Adrenal gland (tissue), 12 donors: ENCODE results near the gene MCTP2. TPM values are rescaled to one million over a fixed set of nuclear protein-coding genes. Genes with fewer than 3 reads are reported as not detected.

Experiments
- DNase-seq, 7 donors: peaks; one replicate each; pipeline ENCODE4 v3.0.0-alpha.2; 2019 to 2020
- H3K27ac ChIP-seq, 5 donors: fragments of 200-600 bp; sonication (generic) in 4 of 5; 1 replicate in 3 of 5; 2 replicates in 2 of 5; pipeline versions ENCODE4 v1.5.1 to v1.8.0; 2016 to 2020; ENCODE audit warnings: mild to moderate bottlenecking in 1 of 5
- H3K27me3 ChIP-seq: fragments of 200-600 bp; 2 replicates; pipeline ENCODE4 v1.8.0; 2021
- H3K36me3 ChIP-seq, 2 donors: fragments of 200-600 bp; replicated peaks in 1 of 2; 1 replicate in 1 of 2; 2 replicates in 1 of 2; pipeline versions ENCODE4 v1.5.1 to v1.8.0; 2018 to 2022
- H3K4me1 ChIP-seq, 2 donors: fragments of 200-600 bp; replicated peaks in 1 of 2; 1 replicate in 1 of 2; 2 replicates in 1 of 2; pipeline versions ENCODE4 v1.5.1 to v1.8.0; 2018 to 2021
- H3K4me3 ChIP-seq, 4 donors: fragments of 200-600 bp; sonication (generic) in 3 of 4; one replicate each; pipeline ENCODE4 v1.5.1; 2016 to 2018
- H3K9me3 ChIP-seq, 3 donors: fragments of 200-600 bp; sonication (generic) in 1 of 3; replicated peaks in 1 of 3; 1 replicate in 2 of 3; 2 replicates in 1 of 3; pipeline versions ENCODE4 v1.5.1 to v1.8.0; 2016 to 2021
- POLR2A ChIP-seq, 2 donors: fragments of 450-650 bp; IDR thresholded peaks; one replicate each; pipeline ENCODE4 v1.6.1; 2017; ENCODE audit warnings: antibody characterized with exemption in 2 of 2, mild to moderate bottlenecking in 2 of 2, moderate library complexity in 1 of 2
- WGBS, 4 donors: extraction: QIAGEN DNeasy Blood & Tissue Kit in 2 of 4; methylation state at CpG; one replicate each; pipeline versions ENCODE4 v1.1.5 to v1.1.7; 2013 to 2017; 5-methylcytosine and 5-hydroxymethylcytosine counted together
- intact Hi-C, 2 donors: fragments of 100-400 bp; cut with DNase I; formaldehyde crosslinking; loops; one replicate each; pipeline versions ENCODE4 v1.14.1 to v1.15.0; 2022 to 2023
- polyA plus RNA-seq, 3 donors: library from polyadenylated mRNA; stranded (reverse); fragments of 200-250 nt in 2 of 3; fragments of 350-450 nt in 1 of 3; fragmentation: Illumina TruSeq in 1 of 3; extraction: RNeasy Lipid Tissue Mini Kit (QIAGEN cat#74804) in 1 of 3; gene quantifications; one replicate each; pipeline ENCODE4 v1.2.3, GENCODE V29; 2013 to 2014
- total RNA-seq, 9 donors: library from RNA; depleted of rRNA in 4 of 9; stranded (reverse); fragments of >200 nt in 4 of 9; fragments of 120-200 nt in 1 of 9; fragmentation: NEBNext Ultra II Directional in 1 of 9; extraction: Animal tissue kit (Norgen Biotek cat#: 25700) in 1 of 9; gene quantifications; one replicate each; pipeline versions ENCODE4 v1.1.0 to v1.2.4, GENCODE V29; 2013 to 2023
- TF ChIP-seq, protein P1 (sequence below), 6 experiments: fragments of 450-650 bp in 4 of 6; fragments of 200-600 bp in 2 of 6; sonication (generic) in 1 of 6; IDR thresholded peaks; 1 replicate in 5 of 6; 2 replicates in 1 of 6; pipeline versions ENCODE4 v1.5.1 to v1.8.0; 2016 to 2021; ENCODE audit warnings: antibody characterized with exemption in 6 of 6, mild to moderate bottlenecking in 2 of 6, moderate library complexity in 1 of 6
- donor health status: healthy with polysubstance abuse.
- donor health status: Bipolar disorder and iron deficiency.
- donor health status: DM: yes; HTN: yes; CAD: no.
- donor health status: DM: no; HTN: no; CAD: no.
- donor health status: DM: no; HTN: no; CAD: no.
- donor health status: DM: yes; HTN: yes; CAD: no.

The MCTP2 gene
- total and polyA plus RNA-seq, 12 donors = 2.7 to 21.3 (median 14.4) TPM

DNA sequence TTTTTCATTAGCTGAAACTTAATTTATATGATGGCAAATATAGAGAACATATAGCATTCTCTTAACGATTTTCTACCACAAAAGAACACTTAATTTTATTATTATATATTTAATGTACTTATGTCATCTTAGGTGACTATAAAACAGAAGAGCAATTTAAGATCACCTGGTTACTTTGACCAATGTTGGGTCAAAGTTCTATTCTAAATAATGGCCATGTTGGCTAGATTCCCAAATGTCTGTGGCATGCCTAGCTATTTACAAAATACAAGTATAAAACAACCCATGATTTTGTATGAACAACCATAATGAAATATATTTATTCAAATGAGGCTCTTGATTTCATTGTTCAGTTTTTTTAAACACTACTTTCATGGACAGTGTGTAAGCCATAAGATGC is 200.9 kb downstream of the MCTP2 start:
- WGBS, 4 donors = 64 to 80% (median 79%) methylated on average over 1 of the region's 1 CpG
- no peaks in the 10 kb centered on the region for H3K36me3 ChIP-seq
- H3K27me3 ChIP-seq = no peaks in the 10 kb centered on the region
- no peak overlapping the region for H3K4me3 ChIP-seq
- intact Hi-C loops = no loop called here
- no peaks in the 10 kb centered on the region for H3K4me1 ChIP-seq
- TF ChIP-seq POLR2A (IDR thresholded peaks at IDR 0.05) = no peak
- TF ChIP-seq, protein P1, sequence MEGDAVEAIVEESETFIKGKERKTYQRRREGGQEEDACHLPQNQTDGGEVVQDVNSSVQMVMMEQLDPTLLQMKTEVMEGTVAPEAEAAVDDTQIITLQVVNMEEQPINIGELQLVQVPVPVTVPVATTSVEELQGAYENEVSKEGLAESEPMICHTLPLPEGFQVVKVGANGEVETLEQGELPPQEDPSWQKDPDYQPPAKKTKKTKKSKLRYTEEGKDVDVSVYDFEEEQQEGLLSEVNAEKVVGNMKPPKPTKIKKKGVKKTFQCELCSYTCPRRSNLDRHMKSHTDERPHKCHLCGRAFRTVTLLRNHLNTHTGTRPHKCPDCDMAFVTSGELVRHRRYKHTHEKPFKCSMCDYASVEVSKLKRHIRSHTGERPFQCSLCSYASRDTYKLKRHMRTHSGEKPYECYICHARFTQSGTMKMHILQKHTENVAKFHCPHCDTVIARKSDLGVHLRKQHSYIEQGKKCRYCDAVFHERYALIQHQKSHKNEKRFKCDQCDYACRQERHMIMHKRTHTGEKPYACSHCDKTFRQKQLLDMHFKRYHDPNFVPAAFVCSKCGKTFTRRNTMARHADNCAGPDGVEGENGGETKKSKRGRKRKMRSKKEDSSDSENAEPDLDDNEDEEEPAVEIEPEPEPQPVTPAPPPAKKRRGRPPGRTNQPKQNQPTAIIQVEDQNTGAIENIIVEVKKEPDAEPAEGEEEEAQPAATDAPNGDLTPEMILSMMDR (IDR thresholded peaks at IDR 0.05) = no peak
- DNase-seq = no peak
- no peaks in the 10 kb centered on the region for H3K9me3 ChIP-seq
- H3K27ac ChIP-seq = no peak overlapping the region

DNA sequence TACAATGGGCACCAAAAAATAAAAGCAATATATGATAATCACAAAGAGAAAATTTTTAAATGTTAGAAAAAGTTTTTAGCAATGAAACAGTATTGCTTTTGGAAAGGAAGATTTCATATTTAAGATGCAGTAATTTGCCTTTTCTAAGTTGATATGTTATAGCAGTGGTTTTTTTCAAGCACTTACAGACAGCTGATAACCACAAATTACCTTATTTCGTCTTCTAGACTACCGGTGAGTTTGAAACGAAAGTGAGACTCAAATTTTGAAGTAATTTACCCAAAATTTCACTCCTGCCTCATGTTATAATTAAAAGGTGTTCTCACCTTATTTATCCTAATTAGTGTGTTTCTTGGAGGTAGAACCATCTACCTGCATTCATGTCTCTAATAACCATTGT is 207.8 kb downstream of the MCTP2 start:
- Histone ChIP-seq H3K36me3 (no peaks in the 10 kb centered on the region), H3K27ac (no peak overlapping the region), H3K4me3 (no peak overlapping the region), H3K27me3 (no peaks in the 10 kb centered on the region), H3K4me1 (no peaks in the 10 kb centered on the region), H3K9me3 (no peaks in the 10 kb centered on the region)
- no peak for DNase-seq
- TF ChIP-seq, protein P1 (IDR thresholded peaks at IDR 0.05) = no peak
- no peak for TF ChIP-seq POLR2A (IDR thresholded peaks at IDR 0.05)
- 92 to 95% (median 92%) methylated on average over 3 of the region's 3 CpGs for WGBS, 4 donors
- intact Hi-C loops = no loop called here

DNA sequence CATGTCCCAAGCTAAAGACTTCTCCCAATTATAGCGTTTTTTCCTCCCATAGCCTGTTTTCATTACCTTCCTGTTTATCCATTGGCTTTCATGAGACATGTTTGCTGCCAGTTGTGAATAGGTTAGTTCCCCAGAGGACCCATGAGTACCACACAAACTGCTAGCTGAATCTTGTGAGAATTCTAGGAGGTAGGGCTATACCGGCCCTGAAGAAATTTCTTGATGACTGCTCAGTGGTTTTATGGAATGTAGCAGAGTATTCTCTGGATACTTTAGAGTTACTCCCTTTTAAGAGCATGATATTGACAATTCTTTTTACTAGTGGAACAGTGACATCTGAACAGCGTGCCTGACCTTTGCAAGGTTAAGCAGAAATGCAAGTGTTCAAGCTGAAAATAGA is 210.4 kb downstream of the MCTP2 start:
- TF ChIP-seq POLR2A (IDR thresholded peaks at IDR 0.05) = no peak
- TF ChIP-seq, protein P1 (IDR thresholded peaks at IDR 0.05) = no peak
- H3K27me3 ChIP-seq = no peaks in the 10 kb centered on the region
- no peak overlapping the region for H3K27ac ChIP-seq

DNA sequence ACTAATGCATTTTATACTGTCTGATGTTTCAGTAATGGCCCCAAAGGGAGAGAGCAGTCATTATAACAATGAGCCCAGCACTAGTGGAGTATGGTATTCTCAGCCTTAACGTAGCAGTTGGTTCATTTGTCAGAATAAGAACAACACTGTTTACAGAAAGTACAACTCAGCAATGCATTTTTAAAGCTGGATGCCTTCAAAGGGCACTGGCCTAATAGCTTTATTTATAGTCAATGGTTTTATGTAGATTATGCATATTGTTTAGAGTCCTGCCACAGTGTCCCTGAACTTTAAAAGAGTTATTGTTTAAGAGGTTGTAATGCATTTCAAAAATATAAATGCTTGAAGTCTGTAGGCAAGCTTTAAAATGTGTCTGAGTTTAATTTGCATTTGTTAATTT is 211.1 kb downstream of the MCTP2 start:
- Histone ChIP-seq H3K9me3 (no peaks in the 10 kb centered on the region), H3K27ac (no peak overlapping the region), H3K4me1 (no peaks in the 10 kb centered on the region), H3K27me3 (no peaks in the 10 kb centered on the region), H3K4me3 (no peak overlapping the region), H3K36me3 (no peaks in the 10 kb centered on the region)
- TF ChIP-seq, protein P1 (IDR thresholded peaks at IDR 0.05) = no peak
- WGBS, 4 donors = 69 to 79% (median 75%) methylated on average over 1 of the region's 1 CpG
- intact Hi-C loops = no loop called here
- no peak for DNase-seq

More for the DNA sequence above, 210.4 kb downstream of the MCTP2 start:
- 75 to 93% (median 83%) methylated on average over 3 of the region's 3 CpGs for WGBS, 4 donors
- Histone ChIP-seq H3K36me3 (no peaks in the 10 kb centered on the region), H3K4me1 (no peaks in the 10 kb centered on the region), H3K9me3 (no peaks in the 10 kb centered on the region), H3K4me3 (no peak overlapping the region)
- no peak for DNase-seq
- intact Hi-C loops = no loop called here
